ENCODE results near the gene SKP2.

The SKP2 gene

GRCh38 chr5:36202521-36202961 is 50.6 kb downstream of the SKP2 start:
- peaks cover 33 to 74% (median 64%) of the 10 kb centered on the region in 3 donors for H3K36me3 ChIP-seq
- TF ChIP-seq CTCF (IDR thresholded peaks at IDR 0.05): no peak
- H3K4me1 ChIP-seq: peaks cover 0 to 6% (median 0%) of the 10 kb centered on the region in 4 donors
- intact Hi-C loops (cut with DNase I; ENCODE audit: low total_unique reads): no loop called here
- DNase-seq: no peak
- no peaks in the 10 kb centered on the region for H3K27me3 ChIP-seq
- H3K4me3 ChIP-seq: no peak overlapping the region
- no peak overlapping the region for H3K27ac ChIP-seq
- no peaks in the 10 kb centered on the region for H3K9me3 ChIP-seq

GRCh38 chr5:36205329-36205728 is 53.4 kb downstream of the SKP2 start:
- Histone ChIP-seq H3K4me1 (peaks cover 0 to 6% (median 0%) of the 10 kb centered on the region in 4 donors), H3K27me3 (no peaks in the 10 kb centered on the region), H3K4me3 (no peak overlapping the region), H3K27ac (no peak overlapping the region), H3K36me3 (peaks cover 24 to 59% (median 53%) of the 10 kb centered on the region in 3 donors), H3K9me3 (no peaks in the 10 kb centered on the region)
- TF ChIP-seq CTCF (IDR thresholded peaks at IDR 0.05): no peak
- intact Hi-C loops (cut with DNase I; ENCODE audit: low total_unique reads): no loop called here
- no peak for DNase-seq

GRCh38 chr5:36206913-36207312 is 55.0 kb downstream of the SKP2 start:
- Histone ChIP-seq H3K27ac (no peak overlapping the region), H3K4me3 (no peak overlapping the region), H3K27me3 (no peaks in the 10 kb centered on the region), H3K4me1 (peaks cover 0 to 6% (median 0%) of the 10 kb centered on the region in 4 donors), H3K9me3 (no peaks in the 10 kb centered on the region), H3K36me3 (peaks cover 33 to 61% (median 59%) of the 10 kb centered on the region in 3 donors)
- intact Hi-C loops (cut with DNase I; ENCODE audit: low total_unique reads): no loop called here
- no peak for TF ChIP-seq CTCF (IDR thresholded peaks at IDR 0.05)
- DNase-seq: no peak

- Histone ChIP-seq H3K27ac (no peak overlapping the region), H3K27me3 (no peaks in the 10 kb centered on the region), H3K4me3 (no peak overlapping the region), H3K36me3 (peaks cover 46 to 61% (median 60%) of the 10 kb centered on the region in 3 donors), H3K9me3 (no peaks in the 10 kb centered on the region), H3K4me1 (no peaks in the 10 kb centered on the region)
- TF ChIP-seq CTCF (IDR thresholded peaks at IDR 0.05): no peak
- no peak for DNase-seq
- intact Hi-C loops (cut with DNase I; ENCODE audit: low total_unique reads): no loop called here
These were observed 56.9 kb downstream of the SKP2 start for GRCh38 chr5:36208786-36209185.

- no peaks in the 10 kb centered on the region for H3K27me3 ChIP-seq
- H3K4me1 ChIP-seq: no peaks in the 10 kb centered on the region
- no peak for TF ChIP-seq CTCF (IDR thresholded peaks at IDR 0.05)
- H3K4me3 ChIP-seq: no peak overlapping the region
- no peak overlapping the region for H3K27ac ChIP-seq
- H3K36me3 ChIP-seq: peaks cover 54 to 66% (median 55%) of the 10 kb centered on the region in 3 donors
- intact Hi-C loops (cut with DNase I; ENCODE audit: low total_unique reads): no loop called here
- DNase-seq: no peak
- H3K9me3 ChIP-seq: no peaks in the 10 kb centered on the region
These were observed 57.8 kb downstream of the SKP2 start for GRCh38 chr5:36209664-36210063.

- H3K27ac ChIP-seq: no peak overlapping the region
- no peak for DNase-seq
- H3K36me3 ChIP-seq: peaks cover 48 to 73% (median 73%) of the 10 kb centered on the region in 3 donors
- intact Hi-C loops (cut with DNase I; ENCODE audit: low total_unique reads): no loop called here
- no peak overlapping the region for H3K4me3 ChIP-seq
- peak in 1 of 2 experiments; percentile 5 for TF ChIP-seq CTCF (IDR thresholded peaks at IDR 0.05)
- no peaks in the 10 kb centered on the region for H3K27me3 ChIP-seq
- H3K4me1 ChIP-seq: no peaks in the 10 kb centered on the region
- H3K9me3 ChIP-seq: no peaks in the 10 kb centered on the region
These were observed 62.5 kb downstream of the SKP2 start for GRCh38 chr5:36214436-36214835.

All from tibial artery (tissue), 4 donors.